HG02642 (cell line): ENCODE data around the gene GJA4.

Source experiments
- ATAC-seq: cut with Tn5 transposase; IDR thresholded peaks from one replicate; pipeline ENCODE4 v1.9.1; 2021; ENCODE audit warnings: mild to moderate bottlenecking; ENCODE audit not compliant: unreplicated experiment, poor library complexity

GJA4 gene

DNA sequence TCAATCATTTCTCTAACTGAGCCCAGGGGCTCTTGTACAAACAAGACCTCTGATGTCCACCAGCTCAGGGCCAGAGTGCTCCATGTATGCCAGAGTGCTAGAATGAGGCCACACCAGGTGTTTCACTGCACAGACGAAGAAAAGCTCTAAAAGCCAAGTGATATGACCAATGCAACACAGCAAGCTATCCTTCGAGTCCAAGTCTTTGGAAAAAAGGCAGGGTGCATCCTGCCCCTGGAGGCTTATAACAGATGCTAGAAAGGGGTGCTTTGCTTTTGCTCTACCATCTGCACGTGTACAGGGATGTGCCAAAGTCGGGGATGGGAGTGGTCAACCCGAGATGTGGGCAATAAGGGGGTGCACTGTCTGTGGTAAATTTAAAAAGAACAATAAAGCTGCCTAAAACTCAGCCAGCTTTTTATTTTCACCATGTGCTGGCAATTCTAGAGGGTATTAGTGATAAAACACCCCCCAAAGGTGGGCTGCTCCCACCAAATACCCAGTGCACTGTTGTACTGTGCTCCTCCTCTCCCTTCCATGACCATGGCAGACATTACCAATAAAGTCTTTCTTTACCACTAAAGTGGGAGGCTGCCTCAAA lies 34.6 kb downstream of the GJA4 start:
- ATAC-seq: no peak

DNA sequence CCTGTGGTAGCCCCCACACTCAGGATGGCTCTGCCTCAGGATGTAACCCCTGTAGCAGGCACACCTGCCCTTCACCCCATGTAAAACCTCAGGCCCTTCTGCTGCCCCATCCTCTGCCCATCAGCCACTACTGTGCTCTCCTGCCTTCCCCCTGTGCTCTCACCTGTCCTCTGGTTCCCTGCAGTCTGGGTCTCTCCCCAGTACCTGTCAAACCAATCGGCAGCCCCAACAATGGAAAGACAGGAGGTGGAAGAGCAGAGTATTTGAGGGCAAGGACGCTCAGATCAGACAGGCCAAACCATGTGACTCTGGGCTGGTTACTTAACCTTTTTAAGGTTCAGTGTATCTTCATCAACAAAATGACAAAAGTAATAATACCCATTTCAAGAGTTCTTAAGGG lies 35.8 kb downstream of the GJA4 start:
- ATAC-seq: no peak

DNA sequence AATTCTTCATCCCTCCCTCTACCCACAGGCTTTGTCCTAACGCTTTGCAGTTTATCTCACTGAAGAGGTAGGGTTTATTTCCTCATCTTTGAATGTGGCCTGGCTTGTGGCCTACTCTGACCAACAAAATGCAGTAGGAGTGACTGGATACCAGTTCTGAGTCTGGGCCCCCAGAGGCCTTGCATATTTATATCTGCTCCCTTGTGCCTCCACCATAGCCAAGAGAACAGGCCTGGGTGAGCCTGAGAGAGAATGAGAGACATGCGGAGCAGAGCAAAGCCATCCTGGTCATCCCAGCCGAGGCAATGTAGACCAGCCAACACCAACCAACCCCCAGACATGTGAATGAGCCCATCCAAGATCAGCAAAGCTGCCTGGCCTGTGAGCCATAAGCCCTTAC lies 36.5 kb downstream of the GJA4 start:
- no peak for ATAC-seq

DNA sequence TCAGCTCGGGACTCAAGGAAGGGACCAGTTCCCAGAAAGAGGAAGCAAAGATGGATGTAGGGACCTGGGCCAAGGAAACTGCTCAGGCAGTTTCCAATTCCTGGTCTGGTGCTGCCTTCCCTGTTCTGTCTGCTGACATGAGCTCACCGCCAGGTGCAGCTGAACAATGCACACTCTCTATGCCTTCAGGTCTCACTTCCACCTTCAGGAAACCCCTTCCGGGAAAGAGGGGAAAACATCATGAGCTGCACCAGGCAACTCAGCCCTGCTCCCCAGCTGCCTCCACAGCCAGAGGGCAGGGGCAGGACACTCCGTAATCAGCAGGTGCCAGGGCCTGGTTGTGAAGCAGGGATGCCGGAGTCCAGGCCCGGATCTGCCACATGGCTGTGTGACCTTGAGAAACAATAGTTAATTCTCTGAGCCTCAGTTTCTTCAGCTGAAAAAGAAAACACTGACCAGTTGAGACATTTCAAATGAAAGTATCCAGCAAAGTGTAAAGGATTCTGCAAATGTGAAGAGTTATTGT lies 39.0 kb downstream of the GJA4 start:
- ATAC-seq: no peak

DNA sequence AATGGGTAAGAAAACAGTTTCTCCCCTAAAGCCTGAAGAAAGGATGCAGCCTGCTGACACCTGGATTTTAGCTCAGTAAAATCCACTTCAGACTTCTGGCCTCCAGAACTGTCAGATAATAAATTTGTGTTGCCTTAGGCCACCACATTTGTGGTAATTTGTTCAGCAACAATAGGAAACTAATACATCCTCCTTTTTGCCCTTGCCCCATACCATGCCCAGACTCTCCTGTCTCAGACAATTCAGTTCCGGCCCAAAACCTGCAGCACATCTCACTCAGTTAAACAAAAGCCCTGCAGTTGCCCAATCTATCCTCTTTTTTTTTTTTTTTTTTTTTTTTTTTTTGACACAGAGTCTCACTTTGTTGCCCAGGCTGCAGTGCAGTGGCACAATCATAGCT lies 40.9 kb downstream of the GJA4 start:
- no peak for ATAC-seq

DNA sequence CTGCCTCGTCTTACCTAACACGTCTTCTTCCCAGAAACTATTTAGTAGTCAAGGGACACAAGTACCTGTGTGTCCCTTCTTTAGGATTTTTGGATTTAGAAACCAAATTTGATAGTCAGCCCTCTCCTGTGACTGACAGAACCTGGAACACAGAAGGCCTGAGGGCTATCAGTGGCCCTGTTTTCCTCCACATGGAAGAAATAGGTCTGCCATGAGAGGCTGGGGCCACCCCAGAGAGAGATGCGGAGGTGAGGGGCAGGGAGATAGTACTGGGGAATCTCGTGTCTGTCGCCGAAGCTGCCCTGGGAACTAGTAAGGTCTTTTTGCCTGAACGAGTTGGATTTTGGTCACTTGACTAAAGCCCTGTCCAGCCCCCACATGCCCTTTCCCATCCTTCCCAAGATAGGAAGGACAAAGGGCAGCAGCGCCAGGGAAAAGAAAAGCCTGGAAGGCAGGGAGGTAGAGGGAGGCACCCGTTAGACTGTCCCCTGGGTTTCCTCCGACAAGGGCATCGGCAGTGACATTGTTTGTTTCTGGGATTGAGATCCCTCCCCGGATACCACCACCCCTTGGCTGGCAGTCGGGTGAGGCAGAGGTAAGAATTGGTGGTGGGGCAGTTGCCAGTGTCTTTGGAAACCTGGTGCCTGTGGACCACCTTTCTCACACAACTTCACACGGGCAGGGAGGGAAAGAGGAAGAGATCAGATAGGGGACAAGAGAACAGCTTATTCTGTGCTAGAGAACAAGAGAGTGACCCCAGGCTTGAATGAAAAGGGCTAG lies 46.9 kb downstream of the GJA4 start:
- ATAC-seq: no peak

DNA sequence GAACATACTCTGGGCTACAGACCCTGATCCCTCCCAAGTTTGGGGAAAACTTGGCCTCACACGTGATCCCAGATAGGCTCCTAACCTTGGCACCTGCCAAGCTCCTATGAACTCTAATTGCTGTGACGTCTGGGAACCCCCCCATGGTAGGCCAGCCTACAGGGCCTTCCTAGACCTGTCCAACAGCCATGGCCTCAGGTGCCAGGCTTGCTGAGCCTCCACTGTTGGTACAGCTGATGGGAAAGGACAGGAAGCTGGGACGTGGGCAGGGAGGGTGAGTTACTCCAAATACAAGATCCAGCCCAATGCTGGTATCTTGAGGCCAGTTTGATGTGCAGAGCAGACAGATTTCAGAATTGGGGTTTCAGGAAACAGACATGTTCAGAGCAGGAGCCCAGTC lies 47.6 kb downstream of the GJA4 start:
- ATAC-seq: no peak

DNA sequence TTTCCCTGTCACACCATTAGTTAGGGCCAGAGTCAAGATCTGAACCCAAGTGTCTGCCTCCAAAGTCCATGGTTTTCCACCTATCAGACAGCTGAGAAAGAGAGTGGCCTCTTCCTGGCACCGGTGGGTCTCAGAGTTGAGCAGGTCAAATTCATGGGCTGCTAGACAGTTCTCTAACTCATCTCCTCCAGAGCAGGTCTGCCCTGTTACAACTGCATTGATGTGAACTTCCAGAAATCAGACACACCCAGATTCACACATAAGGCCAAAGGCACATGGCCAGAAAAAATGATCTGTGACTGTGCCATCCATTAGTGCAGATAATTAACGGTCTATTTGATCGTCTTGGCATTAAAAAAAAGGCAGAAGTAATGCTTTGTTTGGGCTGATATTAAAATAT lies 49.3 kb downstream of the GJA4 start:
- no peak for ATAC-seq

DNA sequence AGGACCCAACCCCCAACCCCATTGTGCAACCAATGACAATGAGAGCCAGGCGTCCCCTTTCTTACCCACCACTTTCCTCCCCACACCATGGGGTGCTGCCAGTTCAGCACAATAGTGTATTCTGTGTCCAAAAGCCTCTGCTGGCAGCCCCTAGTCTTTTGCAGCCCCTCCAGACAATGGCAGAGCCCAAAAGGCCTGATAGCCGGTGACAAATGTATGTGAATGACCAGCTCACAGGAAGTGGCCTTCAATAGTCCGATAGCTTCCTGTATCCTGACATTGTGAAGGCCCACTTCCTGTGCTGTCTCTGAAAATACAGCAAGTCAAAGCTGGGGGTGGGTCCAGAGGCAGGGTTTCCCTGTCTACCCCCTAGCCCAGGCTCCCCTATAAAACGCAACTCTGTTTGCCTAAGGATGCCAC lies 50.2 kb downstream of the GJA4 start:
- ATAC-seq: no peak

DNA sequence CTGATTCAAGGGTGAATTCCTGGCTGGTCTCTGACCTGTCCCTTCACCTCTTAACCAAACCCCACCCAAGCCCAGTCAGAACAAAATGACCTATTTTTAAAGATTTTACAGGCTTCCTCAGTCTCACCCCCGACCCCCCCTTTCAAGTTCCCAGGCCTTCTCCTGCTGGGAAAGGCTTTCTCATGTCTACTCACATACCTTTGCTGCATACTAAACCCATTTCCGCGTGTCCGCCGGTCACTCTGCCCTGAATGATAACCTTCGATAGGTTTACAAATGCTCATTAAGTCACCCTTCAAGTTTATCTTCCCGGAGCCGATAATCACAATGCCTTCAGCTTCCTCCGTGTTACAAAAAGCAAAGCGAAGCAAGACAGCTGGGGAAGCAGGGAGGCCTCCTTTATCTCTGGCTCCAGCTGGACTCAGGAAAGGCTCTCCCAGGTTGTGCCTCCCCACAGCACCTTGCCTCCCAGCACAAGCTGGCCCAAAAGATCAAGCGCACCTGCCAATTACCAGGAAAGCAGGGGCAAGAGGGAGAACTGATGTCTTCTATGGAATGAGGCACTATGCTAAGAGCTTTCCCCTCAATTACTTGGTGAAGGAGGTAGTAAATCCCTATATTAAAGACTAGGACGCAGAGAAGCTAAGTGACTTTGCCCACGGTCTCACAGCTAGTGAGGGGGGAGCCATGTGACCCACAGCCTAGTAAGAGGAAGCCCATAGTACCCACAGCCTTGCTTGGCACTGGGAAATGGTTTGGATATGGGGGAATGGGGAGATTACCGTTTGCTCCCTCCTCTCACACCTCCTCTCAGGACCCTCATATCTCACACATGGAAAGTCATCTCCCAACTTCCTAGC lies 50.8 kb downstream of the GJA4 start:
- no peak for ATAC-seq

DNA sequence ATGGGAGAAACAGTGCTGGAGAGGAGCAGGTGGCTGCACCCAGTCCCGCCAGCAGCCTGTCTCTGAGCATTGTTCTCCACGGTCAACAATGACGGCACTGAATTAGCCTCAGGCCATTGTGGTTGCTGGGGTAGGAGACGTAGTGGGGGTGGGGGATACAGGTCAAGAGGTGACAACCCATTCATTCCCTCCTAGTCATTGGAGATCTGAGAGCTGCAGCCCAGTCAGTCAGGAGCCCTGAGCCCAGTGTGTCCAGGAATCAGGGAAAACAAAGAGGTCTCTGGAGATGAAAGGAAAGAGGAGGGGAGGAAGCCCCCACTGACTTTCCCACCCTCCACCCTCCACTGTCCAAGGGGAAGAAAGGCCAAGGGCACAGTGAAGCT lies 51.4 kb downstream of the GJA4 start:
- no peak for ATAC-seq
